HCT116 (cell line): ENCODE data around the gene IGFBP2. TPM values are rescaled to one million over a fixed set of nuclear protein-coding genes. Genes with fewer than 3 reads are reported as not detected.

Experiments
- ATAC-seq: fragments of 200-7000 bp; cut with Tn5 transposase; 2 replicates; pipeline ENCODE4 v1.9.1; 2020; ENCODE audit warnings: mild to moderate bottlenecking, moderate library complexity
- BruUV-seq: library from RNA; stranded (reverse); fragments of 400-500 nt; replicated peaks from 2 replicates; lab custom pipeline; 2021; lab: Mats Ljungman, UMichigan
- CTCF ChIA-PET: fragments of 300-600 bp; sonication (Branson Sonifier 250); formaldehyde crosslinking; loops from one replicate; lab custom pipeline; 2021; ENCODE audit warnings: antibody characterized with exemption; lab: Charles Lee
- POLR2A ChIA-PET: fragments of 300-600, 350-600 bp; sonication (Branson Sonifier 250); formaldehyde crosslinking; loops from one replicate; lab custom pipeline; 2021; ENCODE audit warnings: antibody characterized with exemption; lab: Charles Lee
- RAD21 ChIA-PET, 2 experiments: fragments of 300-600 bp; sonication (Branson Sonifier 250); formaldehyde crosslinking; loops; one replicate each; lab custom pipeline; 2023; ENCODE audit warnings: low total read pairs in 2 of 2; ENCODE audit not compliant: uncharacterized antibody in 2 of 2, unreplicated experiment in 2 of 2, low non-redundant PET in 1 of 2; lab: Charles Lee
- DNase-seq: peaks from one replicate; pipeline ENCODE4 v3.0.0-alpha.2; 2010; ENCODE audit warnings: low read depth, low spot score
- H2AFZ ChIP-seq: fragments of 200-600 bp; shearing (Covaris generic), sonication (generic); 2 replicates; pipeline ENCODE4 v1.6.1; 2017; ENCODE audit warnings: low read depth, mixed run types, mixed read lengths, antibody characterized with exemption, low read length; ENCODE audit not compliant: poor library complexity, severe bottlenecking
- H3K27ac ChIP-seq: 2 replicates; pipeline ENCODE4 v1.5.1; 2012; ENCODE audit warnings: low read depth, low read length
- H3K27me3 ChIP-seq: fragments of 200-600 bp; sonication (generic); 2 replicates; pipeline ENCODE4 v1.6.1; 2016; ENCODE audit warnings: mixed run types, low read length, mixed read lengths; ENCODE audit not compliant: insufficient read depth
- H3K36me3 ChIP-seq, 2 experiments: fragments of 200-500 bp in 1 of 2; fragments of 200-600 bp in 1 of 2; sonication (Bioruptor generic) in 1 of 2; sonication (generic) in 1 of 2; 2 replicates each; pipeline versions ENCODE4 v1.5.1 to v1.6.1; 2014 to 2016; ENCODE audit warnings: low read length in 2 of 2, inconsistent platforms in 1 of 2, mixed read lengths in 1 of 2, mixed run types in 1 of 2; ENCODE audit not compliant: insufficient read depth in 2 of 2, control insufficient read depth in 1 of 2
- H3K4me1 ChIP-seq, 2 experiments: fragments of 200-600 bp in 1 of 2; sonication (generic) in 1 of 2; 2 replicates each; pipeline versions ENCODE4 v1.5.1 to v1.6.1; 2012 to 2017; ENCODE audit warnings: low read length in 2 of 2, inconsistent platforms in 1 of 2, mild to moderate bottlenecking in 1 of 2, mixed read lengths in 1 of 2, mixed run types in 1 of 2, moderate library complexity in 1 of 2; ENCODE audit not compliant: insufficient read depth in 2 of 2, control insufficient read depth in 1 of 2
- H3K4me2 ChIP-seq: fragments of 200-600 bp; sonication (generic); 2 replicates; pipeline ENCODE4 v1.6.1; 2017; ENCODE audit warnings: mixed run types, low read length, mixed read lengths
- H3K4me3 ChIP-seq, 2 experiments: fragments of 200-600 bp in 1 of 2; sonication (generic) in 1 of 2; replicated peaks in 1 of 2; 2 replicates each; pipeline ENCODE4 v1.5.1; 2011 to 2016; ENCODE audit warnings: low read length in 2 of 2, control low read depth in 1 of 2, low read depth in 1 of 2, mild to moderate bottlenecking in 1 of 2, mixed read lengths in 1 of 2, mixed run types in 1 of 2
- H3K79me2 ChIP-seq: fragments of 200-600 bp; sonication (generic); 2 replicates; pipeline ENCODE4 v1.6.1; 2017; ENCODE audit warnings: mild to moderate bottlenecking, mixed run types, low read length, moderate library complexity, mixed read lengths; ENCODE audit not compliant: insufficient read depth
- H3K9ac ChIP-seq: fragments of 200-600 bp; sonication (generic); 2 replicates; pipeline ENCODE4 v1.6.1; 2016; ENCODE audit warnings: low read length, mixed read lengths
- H3K9me2 ChIP-seq: fragments of 200-600 bp; sonication (generic), shearing (Covaris generic); 2 replicates; pipeline ENCODE4 v1.6.1; 2017; ENCODE audit warnings: mixed run types, mild to moderate bottlenecking, moderate library complexity; ENCODE audit not compliant: insufficient read depth
- H3K9me3 ChIP-seq, 2 experiments: fragments of 200-500 bp in 1 of 2; fragments of 200-600 bp in 1 of 2; sonication (Bioruptor generic) in 1 of 2; sonication (generic) in 1 of 2; 2 replicates each; pipeline ENCODE4 v1.6.1; 2014 to 2017; ENCODE audit warnings: low read length in 2 of 2, mixed read lengths in 2 of 2, inconsistent platforms in 1 of 2, low read depth in 1 of 2, mild to moderate bottlenecking in 1 of 2, mixed run types in 1 of 2, moderate library complexity in 1 of 2; ENCODE audit not compliant: control insufficient read depth in 1 of 2, insufficient read depth in 1 of 2
- H4K20me1 ChIP-seq: fragments of 200-600 bp; sonication (generic), shearing (Covaris generic); 2 replicates; pipeline ENCODE4 v1.6.1; 2017; ENCODE audit warnings: mixed run types, mild to moderate bottlenecking, moderate library complexity; ENCODE audit not compliant: insufficient read depth
- CBX3 ChIP-seq: IDR thresholded peaks from 2 replicates; pipeline ENCODE4 v1.6.1; 2012; ENCODE audit warnings: low read depth
- CEBPB ChIP-seq: IDR thresholded peaks from 2 replicates; pipeline ENCODE4 v1.6.1; 2012; ENCODE audit warnings: low read depth
- EGR1 ChIP-seq: IDR thresholded peaks from 2 replicates; pipeline ENCODE4 v1.6.1; 2012; ENCODE audit warnings: low read depth
- EZH2 ChIP-seq: fragments of 200-600 bp; sonication (generic); IDR thresholded peaks from 2 replicates; pipeline ENCODE4 v1.6.1; 2017; ENCODE audit warnings: antibody characterized with exemption, mixed run types
- EZH2phosphoT487 ChIP-seq: fragments of 200-600 bp; IDR thresholded peaks from 2 replicates; pipeline ENCODE4 v1.6.1; 2018; ENCODE audit warnings: antibody characterized with exemption, borderline replicate concordance
- JUND ChIP-seq: IDR thresholded peaks from 2 replicates; pipeline ENCODE4 v1.6.1; 2012
- POLR2A ChIP-seq: IDR thresholded peaks from 2 replicates; pipeline ENCODE4 v1.7.0; 2011; ENCODE audit warnings: borderline replicate concordance; ENCODE audit not compliant: insufficient read depth, insufficient read length; ENCODE audit errors: extremely low read depth
- RAD21 ChIP-seq: IDR thresholded peaks from 2 replicates; pipeline ENCODE4 v1.6.1; 2012; ENCODE audit warnings: low read depth, mild to moderate bottlenecking
- SIN3A ChIP-seq: IDR thresholded peaks from 2 replicates; pipeline ENCODE4 v1.6.1; 2012; ENCODE audit warnings: low read depth
- SP1 ChIP-seq: IDR thresholded peaks from 2 replicates; pipeline ENCODE4 v1.6.1; 2012; ENCODE audit warnings: low read depth
- SRF ChIP-seq: IDR thresholded peaks from 2 replicates; pipeline ENCODE4 v1.6.1; 2012; ENCODE audit warnings: low read depth
- ZFX ChIP-seq: fragments of 450-650 bp; IDR thresholded peaks from 2 replicates; pipeline ENCODE4 v1.6.1; 2017
- ZNF274 ChIP-seq: fragments of 200-500 bp; sonication (Bioruptor generic); IDR thresholded peaks from 2 replicates; pipeline ENCODE4 v1.6.1; 2014; ENCODE audit warnings: mild to moderate bottlenecking, low read depth, low read length, inconsistent platforms
- intact Hi-C: fragments of 100-400 bp; cut with micrococcal nuclease; formaldehyde crosslinking; loops from 2 replicates; pipeline ENCODE4 v1.10.0; 2022
- total RNA-seq: library from RNA; stranded (reverse); gene quantifications from one replicate; pipeline ENCODE4 v1.2.1, GENCODE V29; 2021; ENCODE audit not compliant: unreplicated experiment
- TF ChIP-seq, protein P1 (sequence below), 3 experiments: fragments of 200-600 bp in 1 of 3; sonication (generic) in 1 of 3; IDR thresholded peaks in 2 of 3; conservative IDR thresholded peaks in 1 of 3; 2 replicates each; pipeline ENCODE4 v1.5.1; 2012 to 2017; ENCODE audit warnings: low read depth in 2 of 3, low read length in 2 of 3, antibody characterized with exemption in 1 of 3, borderline replicate concordance in 1 of 3, control low read depth in 1 of 3, mild to moderate bottlenecking in 1 of 3, mixed read lengths in 1 of 3, mixed run types in 1 of 3, moderate library complexity in 1 of 3; ENCODE audit not compliant: insufficient read depth in 1 of 3
- TF ChIP-seq, protein P2 (sequence below): IDR thresholded peaks from 2 replicates; pipeline ENCODE4 v1.6.1; 2012

IGFBP2 gene
- total RNA-seq, 1 experiment from 2014 or later = 143 TPM

DNA sequence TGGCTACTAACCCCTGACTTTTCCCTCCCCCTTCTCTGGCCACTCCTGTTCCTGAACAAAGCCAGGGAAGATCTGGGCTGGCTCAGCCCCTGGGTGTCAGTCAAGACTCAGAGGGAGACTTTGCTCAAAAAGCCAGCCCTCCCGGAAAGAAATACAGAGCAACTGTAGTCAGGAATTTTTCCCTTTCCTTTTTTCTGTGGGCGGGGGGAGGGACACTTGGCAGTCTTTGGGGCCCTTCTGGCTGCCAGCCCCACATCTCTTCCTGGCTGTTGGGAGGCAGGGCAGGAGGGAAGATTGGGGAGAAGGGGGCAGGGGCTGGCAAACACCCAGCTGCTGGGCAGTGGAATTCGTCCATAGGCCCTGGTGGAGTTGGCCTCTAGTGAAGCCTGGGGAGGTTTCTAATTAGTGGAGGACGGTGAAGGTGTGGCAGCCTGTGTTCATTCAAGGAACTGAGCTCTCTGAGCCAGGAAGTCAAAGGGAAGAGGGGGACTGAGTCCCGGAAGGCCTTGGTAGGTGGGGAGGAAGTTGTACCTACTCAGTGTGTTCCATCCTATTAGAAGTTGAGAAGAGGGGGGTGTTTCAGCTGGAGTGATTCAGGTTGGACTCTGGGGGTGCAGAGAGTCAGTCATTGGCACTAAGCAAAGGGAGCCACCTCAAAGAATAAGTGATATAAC is 10.9 kb downstream of the IGFBP2 start:
- Histone ChIP-seq H4K20me1 (no peaks in the 10 kb centered on the region), H3K4me3 (no peak overlapping the region), H3K4me1 (peaks cover 0 to 12% of the 10 kb centered on the region in 2 experiments; a peak in 1 of 4 replicates), H3K79me2 (no peaks in the 10 kb centered on the region), H3K36me3 (0 out of 4 replicates have a peak, but pooled peaks cover 2 to 5% of the 10 kb centered on the region in 2 experiments), H3K4me2 (no peak overlapping the region), H2AFZ (no peak overlapping the region), H3K27me3 (no peaks in the 10 kb centered on the region), H3K27ac (no peak overlapping the region; the same call in 1 of the 2 replicates), H3K9me3 (no peaks in the 10 kb centered on the region), H3K9me2 (no peaks in the 10 kb centered on the region), H3K9ac (no peak overlapping the region)
- CTCF ChIA-PET = no interaction called here
- intact Hi-C loops = no loop called here
- no peak for TF ChIP-seq JUND
- no peak for TF ChIP-seq CBX3
- no peak for TF ChIP-seq SIN3A
- RAD21 ChIA-PET = interaction anchor here in 1 of 2 experiments (0.6 kb wide), 1 partner anchor 74 kb away, joined by 4 read pairs; no protein-coding TSS in a partner anchor
- POLR2A ChIA-PET = no interaction called here
- no peak for ATAC-seq
- BruUV-seq = no TSS peak
- no peak for DNase-seq

DNA sequence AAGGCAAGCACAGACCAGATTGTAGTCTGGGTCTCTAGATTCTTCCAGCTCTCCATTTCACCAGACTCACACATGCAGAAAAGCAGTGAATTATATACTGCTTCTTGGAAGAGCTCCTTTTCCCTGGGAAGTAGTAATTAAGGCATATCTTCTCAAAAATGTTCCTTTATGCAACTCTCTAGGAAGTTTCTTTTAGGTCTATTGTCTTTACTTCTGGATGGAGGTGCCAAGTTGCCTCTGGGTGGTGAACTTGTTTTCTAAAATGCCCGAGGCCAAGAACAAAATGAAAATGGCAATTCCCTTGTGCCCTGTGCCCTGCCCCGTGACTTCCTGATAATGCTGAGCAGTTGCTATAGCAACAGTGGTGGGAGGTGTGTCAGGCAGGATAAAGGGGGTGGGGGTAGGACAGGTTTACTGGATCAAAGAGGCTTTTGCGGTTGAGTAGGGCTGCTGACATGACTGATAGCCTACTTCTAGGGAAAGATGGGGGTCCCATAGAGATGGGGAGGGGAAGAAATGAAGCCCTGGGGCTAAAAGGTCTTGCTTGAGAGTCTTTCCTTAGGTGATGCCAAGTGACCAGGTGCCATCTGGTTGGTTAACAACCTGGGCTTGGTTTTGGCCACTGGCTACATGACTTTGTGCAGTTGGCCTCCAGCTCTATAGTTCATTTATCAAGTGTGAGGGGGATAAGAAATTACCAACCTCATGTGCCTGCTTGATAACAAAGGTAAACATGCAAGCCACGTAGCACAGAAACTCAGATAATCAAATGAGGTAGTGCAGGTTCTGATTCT is 11.8 kb downstream of the IGFBP2 start:
- H3K79me2 ChIP-seq = peaks cover 3% of the 10 kb centered on the region; the same call in 1 of the 2 replicates
- H3K9ac ChIP-seq = no peak overlapping the region
- H3K4me3 ChIP-seq = no peak overlapping the region
- H2AFZ ChIP-seq = no peak overlapping the region
- H3K27ac ChIP-seq = no peak overlapping the region
- RAD21 ChIA-PET = interaction anchor here in 1 of 2 experiments (0.6 kb wide), 1 partner anchor 75 kb away, joined by 4 read pairs; no protein-coding TSS in a partner anchor
- no peak for ATAC-seq
- BruUV-seq = no TSS peak
- no peak for DNase-seq
- H3K9me3 ChIP-seq = no peaks in the 10 kb centered on the region
- H3K27me3 ChIP-seq = no peaks in the 10 kb centered on the region
- 0 out of 4 replicates have a peak, but pooled peaks cover 2 to 5% of the 10 kb centered on the region in 2 experiments for H3K36me3 ChIP-seq
- H3K4me2 ChIP-seq = no peak overlapping the region
- H3K4me1 ChIP-seq = peaks cover 0 to 12% of the 10 kb centered on the region in 2 experiments; a peak in 1 of 4 replicates
- no peaks in the 10 kb centered on the region for H4K20me1 ChIP-seq
- intact Hi-C loops = no loop called here
- H3K9me2 ChIP-seq = no peaks in the 10 kb centered on the region
- POLR2A ChIA-PET = no interaction called here
- CTCF ChIA-PET = no interaction called here
- TF ChIP-seq SRF = no peak
- TF ChIP-seq, protein P1, sequence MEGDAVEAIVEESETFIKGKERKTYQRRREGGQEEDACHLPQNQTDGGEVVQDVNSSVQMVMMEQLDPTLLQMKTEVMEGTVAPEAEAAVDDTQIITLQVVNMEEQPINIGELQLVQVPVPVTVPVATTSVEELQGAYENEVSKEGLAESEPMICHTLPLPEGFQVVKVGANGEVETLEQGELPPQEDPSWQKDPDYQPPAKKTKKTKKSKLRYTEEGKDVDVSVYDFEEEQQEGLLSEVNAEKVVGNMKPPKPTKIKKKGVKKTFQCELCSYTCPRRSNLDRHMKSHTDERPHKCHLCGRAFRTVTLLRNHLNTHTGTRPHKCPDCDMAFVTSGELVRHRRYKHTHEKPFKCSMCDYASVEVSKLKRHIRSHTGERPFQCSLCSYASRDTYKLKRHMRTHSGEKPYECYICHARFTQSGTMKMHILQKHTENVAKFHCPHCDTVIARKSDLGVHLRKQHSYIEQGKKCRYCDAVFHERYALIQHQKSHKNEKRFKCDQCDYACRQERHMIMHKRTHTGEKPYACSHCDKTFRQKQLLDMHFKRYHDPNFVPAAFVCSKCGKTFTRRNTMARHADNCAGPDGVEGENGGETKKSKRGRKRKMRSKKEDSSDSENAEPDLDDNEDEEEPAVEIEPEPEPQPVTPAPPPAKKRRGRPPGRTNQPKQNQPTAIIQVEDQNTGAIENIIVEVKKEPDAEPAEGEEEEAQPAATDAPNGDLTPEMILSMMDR (IDR thresholded peaks at IDR 0.05 in 2 of 3, conservative IDR thresholded peaks at IDR 0.05 in 1 of 3; ENCODE audit: borderline replicate concordance in 1 of 3, insufficient read depth in 1 of 3, low read depth in 2 of 3, low read length in 2 of 3) = no peak
- no peak for TF ChIP-seq POLR2A
- no peak for TF ChIP-seq EGR1
- no peak for TF ChIP-seq CBX3
- no peak for TF ChIP-seq SP1
- no peak for TF ChIP-seq CEBPB
- TF ChIP-seq, protein P2, sequence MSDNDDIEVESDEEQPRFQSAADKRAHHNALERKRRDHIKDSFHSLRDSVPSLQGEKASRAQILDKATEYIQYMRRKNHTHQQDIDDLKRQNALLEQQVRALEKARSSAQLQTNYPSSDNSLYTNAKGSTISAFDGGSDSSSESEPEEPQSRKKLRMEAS = no peak
- no peak for TF ChIP-seq ZFX
- no peak for TF ChIP-seq EZH2phosphoT487
- TF ChIP-seq RAD21 = no peak
- no peak for TF ChIP-seq EZH2
- TF ChIP-seq ZNF274 = no peak
